Purkinje cell (primary cell): Measurements from ENCODE around the gene PSME2. TPM values are rescaled to one million over a fixed set of nuclear protein-coding genes. Genes with fewer than 3 reads are reported as not detected.

Source experiments
- polyA plus RNA-seq: library from polyadenylated mRNA; unstranded; fragments of >200 nt; fragmentation: Nextera tagmentation; gene quantifications from 2 replicates; pipeline ENCODE4 v1.2.1, GENCODE V29; 2014

PSME2 gene
- polyA plus RNA-seq, 1 donor from 2014 or later = 117 TPM

Other genes with a start within 250 kb of the PSME2 start
- gene DHRS4, start 192.8 kb downstream of the PSME2 start, polyA plus RNA-seq = 0.77 and 2.8 TPM in 2 replicates
- 1.9 and 3.5 TPM in 2 replicates for gene DHRS4L2, start 157.7 kb downstream of the PSME2 start, polyA plus RNA-seq
- 0.52 and 1.0 TPM in 2 replicates for gene CARMIL3, start 94.6 kb downstream of the PSME2 start, polyA plus RNA-seq
- gene CPNE6, start 75.0 kb downstream of the PSME2 start, polyA plus RNA-seq = 30.4 and 42.2 TPM in 2 replicates
- gene PCK2, start 52.3 kb downstream of the PSME2 start, polyA plus RNA-seq = 1.2 TPM in 1 of 2 replicates, not detected in the other
- gene DCAF11, start 31.8 kb downstream of the PSME2 start, polyA plus RNA-seq = 9.2 and 10.2 TPM in 2 replicates
- gene NRL, start 31.7 kb downstream of the PSME2 start, polyA plus RNA-seq = 0.27 TPM in 1 of 2 replicates, not detected in the other
- not detected in 2 replicates for gene FITM1, start 16.0 kb downstream of the PSME2 start, polyA plus RNA-seq
- 104 and 112 TPM in 2 replicates for gene PSME1, start 10.4 kb downstream of the PSME2 start, polyA plus RNA-seq
- gene EMC9, start 5.0 kb downstream of the PSME2 start, polyA plus RNA-seq = 21.2 and 22.7 TPM in 2 replicates
- gene RNF31, start 888 bp upstream of the PSME2 start, polyA plus RNA-seq = 15.5 and 28.7 TPM in 2 replicates
- 5.3 and 7.2 TPM in 2 replicates for gene IRF9, start 14.7 kb upstream of the PSME2 start, polyA plus RNA-seq
- gene REC8, start 25.5 kb upstream of the PSME2 start, polyA plus RNA-seq = 6.9 and 12.6 TPM in 2 replicates
- 11.9 and 14.7 TPM in 2 replicates for gene IPO4, start 42.2 kb upstream of the PSME2 start, polyA plus RNA-seq
- 16.9 and 18.7 TPM in 2 replicates for gene TM9SF1, start 48.8 kb upstream of the PSME2 start, polyA plus RNA-seq
- gene TSSK4, start 59.1 kb upstream of the PSME2 start, polyA plus RNA-seq = not detected in 2 replicates
- gene CHMP4A, start 66.9 kb upstream of the PSME2 start, polyA plus RNA-seq = 36.2 and 56.5 TPM in 2 replicates
- 35.8 and 55.7 TPM in 2 replicates for gene MDP1, start 69.5 kb upstream of the PSME2 start, polyA plus RNA-seq
- gene NEDD8, start 85.8 kb upstream of the PSME2 start, polyA plus RNA-seq = 1,309 and 1,370 TPM in 2 replicates
- 57.3 and 98.9 TPM in 2 replicates for gene GMPR2, start 86.3 kb upstream of the PSME2 start, polyA plus RNA-seq
- 21.3 and 23.5 TPM in 2 replicates for gene TINF2, start 96.0 kb upstream of the PSME2 start, polyA plus RNA-seq
- gene TGM1, start 116.6 kb upstream of the PSME2 start, polyA plus RNA-seq = not detected in 2 replicates
- 13.6 and 17.3 TPM in 2 replicates for gene RABGGTA, start 125.0 kb upstream of the PSME2 start, polyA plus RNA-seq
- 7.7 and 15.5 TPM in 2 replicates for gene DHRS1, start 153.2 kb upstream of the PSME2 start, polyA plus RNA-seq
- 3.4 and 5.3 TPM in 2 replicates for gene NOP9, start 153.2 kb upstream of the PSME2 start, polyA plus RNA-seq
- gene CIDEB, start 161.4 kb upstream of the PSME2 start, polyA plus RNA-seq = 3.6 TPM in 1 of 2 replicates, not detected in the other
- 0.86 TPM in 1 of 2 replicates, not detected in the other for gene LTB4R2, start 163.5 kb upstream of the PSME2 start, polyA plus RNA-seq
- 0.79 and 1.8 TPM in 2 replicates for gene LTB4R, start 164.9 kb upstream of the PSME2 start, polyA plus RNA-seq
- gene ADCY4, start 188.5 kb upstream of the PSME2 start, polyA plus RNA-seq = 0.99 TPM in 1 of 2 replicates, not detected in the other
- gene RIPK3, start 193.4 kb upstream of the PSME2 start, polyA plus RNA-seq = not detected in 2 replicates
- gene NFATC4, start 221.6 kb upstream of the PSME2 start, polyA plus RNA-seq = 0.81 and 6.9 TPM in 2 replicates